OCI-LY7 (cell line): ENCODE data around the gene NTNG2.

Source experiments
- CTCF ChIP-seq: fragments of 200-600 bp; sonication (generic); conservative IDR thresholded peaks from 2 replicates; pipeline ENCODE4 v1.5.1; 2014; ENCODE audit warnings: mild to moderate bottlenecking, antibody characterized with exemption, low read length, moderate library complexity, mixed read lengths
- EZH2phosphoT487 ChIP-seq: fragments of 200-600 bp; sonication (generic); IDR thresholded peaks from 2 replicates; pipeline ENCODE4 v1.6.1; 2018; ENCODE audit warnings: low read depth, borderline replicate concordance, mild to moderate bottlenecking, mixed run types, antibody characterized with exemption, low read length, moderate library complexity, mixed read lengths

- TF ChIP-seq CTCF, result no peak
- no peak for TF ChIP-seq EZH2phosphoT487
Measured at GRCh38 chr9:132160802-132161742, 786 bp upstream of the NTNG2 start.
